Measurements from ENCODE around the gene MTG1. TPM values are rescaled to one million over a fixed set of nuclear protein-coding genes. Genes with fewer than 3 reads are reported as not detected.
"Not testable (repeated sequence)": the region's sequence is repeated elsewhere in the genome, so short reads cannot be mapped to it uniquely, and the experiment has no call there.

The MTG1 gene
- total RNA-seq, 2 donors from 2014 or later, result 18.8 to 23.2 TPM

DNA sequence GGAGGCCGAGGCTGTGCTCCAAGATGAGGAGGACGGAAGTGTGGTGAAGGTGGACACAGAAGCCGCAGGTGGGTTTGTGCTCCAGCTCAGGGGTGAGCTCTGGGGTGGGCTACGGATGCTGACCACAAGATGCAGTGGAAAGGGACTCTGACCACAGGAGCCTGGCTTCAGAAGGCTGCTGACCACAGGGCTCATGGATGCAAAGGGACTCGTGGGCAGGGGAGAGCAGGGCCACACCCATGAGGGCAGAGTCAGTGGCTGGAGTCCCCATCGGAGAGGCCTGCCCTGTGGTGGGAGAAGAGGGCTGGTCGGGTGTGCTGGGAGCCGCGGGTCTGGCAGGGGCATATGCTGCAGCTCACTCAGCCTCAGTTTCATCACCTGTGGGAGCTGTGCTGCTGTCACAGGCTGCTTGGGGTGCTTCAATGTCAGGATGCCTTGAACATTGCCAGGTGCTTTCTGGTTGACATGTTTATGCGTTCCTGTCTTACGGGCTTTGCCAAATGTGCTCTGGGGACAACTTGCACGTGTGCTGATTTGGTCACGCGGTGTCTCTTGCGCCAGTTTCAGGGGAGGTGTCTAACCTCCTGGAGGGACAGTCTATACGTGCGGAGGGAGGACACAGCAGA, 73.4 kb downstream of the MTG1 start:
- intact Hi-C loops (cut with DNase I), result no loop called here
- no peak for ATAC-seq
- DNase-seq, result no peak

DNA sequence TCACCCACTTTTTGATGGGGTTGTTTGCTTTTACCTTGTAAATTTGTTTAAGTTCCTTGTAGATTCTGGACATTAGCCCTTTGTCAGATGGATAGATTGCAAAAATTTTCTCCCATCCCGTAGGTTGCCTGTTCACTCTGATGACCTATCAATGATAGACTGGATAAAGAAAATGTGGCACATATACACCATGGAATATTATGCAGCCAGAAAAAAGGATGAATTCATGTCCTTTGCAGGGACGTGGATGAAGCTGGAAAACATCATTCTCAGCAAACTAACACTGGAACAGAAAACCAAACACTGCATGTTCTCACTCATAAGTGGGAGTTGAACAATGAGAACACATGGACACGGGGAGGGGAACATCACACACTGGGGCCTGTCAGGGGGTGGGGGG, 75.2 kb downstream of the MTG1 start:
- intact Hi-C loops (cut with DNase I); ATAC-seq; DNase-seq: not testable (repeated sequence)

DNA sequence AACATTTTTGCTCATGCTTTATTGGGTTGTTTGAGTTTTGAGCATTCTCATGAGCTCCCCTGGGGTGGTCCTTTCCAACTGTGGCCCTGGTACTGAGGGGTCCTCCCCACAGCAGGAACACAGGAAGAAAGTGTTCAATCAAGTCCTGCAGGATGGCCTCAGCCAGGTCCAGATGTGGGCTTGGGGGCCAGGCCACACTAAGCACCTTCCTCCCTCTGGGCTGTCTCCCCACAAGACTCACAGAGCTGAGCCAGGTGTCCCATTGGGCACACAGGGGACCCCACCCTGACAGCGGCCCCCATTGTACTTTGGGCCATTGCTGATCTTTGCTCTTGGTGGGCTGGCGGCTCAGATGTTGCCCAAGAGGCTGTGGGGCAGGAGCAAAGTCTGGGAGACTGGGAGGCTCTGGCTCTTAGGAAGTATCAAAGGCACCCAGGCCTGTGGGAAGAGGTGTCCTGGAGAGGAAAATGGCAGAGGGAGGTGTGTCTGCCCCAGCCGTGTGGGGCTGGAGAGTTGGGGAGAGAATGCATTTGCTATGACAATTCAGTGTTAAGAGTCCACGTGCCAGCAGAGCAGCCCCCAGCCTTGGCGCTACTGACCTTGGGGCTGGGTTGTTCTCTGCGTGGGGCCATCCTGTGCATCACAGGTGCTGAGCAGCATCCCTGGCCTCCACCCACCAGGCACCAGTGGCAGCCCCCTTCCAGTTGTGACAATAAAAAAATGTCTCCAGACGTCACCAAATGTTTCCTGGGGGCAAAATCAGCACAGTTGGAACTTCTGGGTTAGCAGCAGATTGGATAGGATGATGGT, 77.5 kb downstream of the MTG1 start:
- DNase-seq, result no peak
- ATAC-seq, result no peak
- intact Hi-C loops (cut with DNase I), result no loop called here

Small RNAs within 50 kb of the gene (microRNA-seq; reads per million reads assigned to microRNA genes)
- 0 to 0.40 reads per million in 2 donors for gene MIR3944

Other genes starting within 250 kb of the MTG1 start
- gene KNDC1, start 233.9 kb upstream of the MTG1 start, total RNA-seq, result under 1 TPM; 0.34 to 0.50 TPM
- not detected for gene UTF1, start 163.9 kb upstream of the MTG1 start, total RNA-seq
- 1 to 10 TPM; 1.3 TPM for gene VENTX, start 156.3 kb upstream of the MTG1 start, total RNA-seq
- gene ADAM8, start 117.3 kb upstream of the MTG1 start, total RNA-seq, result 1 to 10 TPM; 2.3 to 3.8 TPM
- 10 to 100 TPM; 33.6 to 36.6 TPM for gene TUBGCP2, start 85.3 kb upstream of the MTG1 start, total RNA-seq
- gene ZNF511, start 85.2 kb upstream of the MTG1 start, total RNA-seq, result 10 to 100 TPM; 34.3 to 44.6 TPM
- gene CALY, start 57.3 kb upstream of the MTG1 start, total RNA-seq, result not detected
- gene PRAP1, start 46.8 kb upstream of the MTG1 start, total RNA-seq, result not detected
- 10 to 100 TPM; 16.2 to 19.8 TPM for gene FUOM, start 36.1 kb upstream of the MTG1 start, total RNA-seq
- gene ECHS1, start 20.8 kb upstream of the MTG1 start, total RNA-seq, result 100 to 1,000 TPM; 106 to 135 TPM
- 1 to 10 TPM; 2.9 TPM for gene PAOX, start 14.9 kb upstream of the MTG1 start, total RNA-seq
- gene SPRN, start 30.5 kb downstream of the MTG1 start, total RNA-seq, result not detected
- gene SCART1, start 59.8 kb downstream of the MTG1 start, total RNA-seq, result under 1 TPM; 0.27 to 0.94 TPM
- 1 to 10 TPM; 1.3 TPM for gene CYP2E1, start 133.2 kb downstream of the MTG1 start, total RNA-seq
- under 1 TPM; 0.62 to 0.84 TPM for gene SYCE1, start 171.4 kb downstream of the MTG1 start, total RNA-seq
- gene FRG2B, start 232.6 kb downstream of the MTG1 start, total RNA-seq, result not detected